Posterior vena cava (tissue), 2 donors: Measurements from ENCODE around the gene ZSWIM4. TPM values are rescaled to one million over a fixed set of nuclear protein-coding genes. Genes with fewer than 3 reads are reported as not detected.
"Not testable (repeated sequence)": the region's sequence is repeated elsewhere in the genome, so short reads cannot be mapped to it uniquely, and the experiment has no call there.

Experiments
- DNase-seq: peaks from one replicate; pipeline ENCODE4 v3.0.0-alpha.2; 2020; ENCODE audit warnings: low spot score
- intact Hi-C, 2 donors: fragments of 100-400 bp; cut with DNase I; formaldehyde crosslinking; loops; one replicate each; pipeline versions ENCODE4 v1.14.1 to v1.14.2; 2022 to 2023
- long read RNA-seq, 2 donors: library from polyadenylated mRNA; unstranded; transcript quantifications; one replicate each; pipeline ENCODE4 v2.0.0, GENCODE V29; 2020 to 2021
- total RNA-seq, 2 donors: library from RNA; stranded (reverse); fragmentation: NEBNext Ultra II Directional; extraction: Animal tissue kit (Norgen Biotek cat#: 25700); gene quantifications; one replicate each; pipeline ENCODE4 v1.2.1, GENCODE V29; 2021
- donor health status: DM: yes; HTN: yes; CAD: no.
- donor health status: DM: yes; HTN: yes; CAD: no.

Gene ZSWIM4
- total RNA-seq: 1 to 10 TPM; 2.5 to 7.8 TPM
- long read RNA-seq, donor 1, partial matches to known transcripts: 0 of 2 reads
- long read RNA-seq, donor 1, other reads (novel, unspliced or antisense): 2 of 2 reads
- long read RNA-seq, donor 2, partial matches to known transcripts: 3 of 6 reads
- long read RNA-seq, donor 2, other reads (novel, unspliced or antisense): 3 of 6 reads

DNA sequence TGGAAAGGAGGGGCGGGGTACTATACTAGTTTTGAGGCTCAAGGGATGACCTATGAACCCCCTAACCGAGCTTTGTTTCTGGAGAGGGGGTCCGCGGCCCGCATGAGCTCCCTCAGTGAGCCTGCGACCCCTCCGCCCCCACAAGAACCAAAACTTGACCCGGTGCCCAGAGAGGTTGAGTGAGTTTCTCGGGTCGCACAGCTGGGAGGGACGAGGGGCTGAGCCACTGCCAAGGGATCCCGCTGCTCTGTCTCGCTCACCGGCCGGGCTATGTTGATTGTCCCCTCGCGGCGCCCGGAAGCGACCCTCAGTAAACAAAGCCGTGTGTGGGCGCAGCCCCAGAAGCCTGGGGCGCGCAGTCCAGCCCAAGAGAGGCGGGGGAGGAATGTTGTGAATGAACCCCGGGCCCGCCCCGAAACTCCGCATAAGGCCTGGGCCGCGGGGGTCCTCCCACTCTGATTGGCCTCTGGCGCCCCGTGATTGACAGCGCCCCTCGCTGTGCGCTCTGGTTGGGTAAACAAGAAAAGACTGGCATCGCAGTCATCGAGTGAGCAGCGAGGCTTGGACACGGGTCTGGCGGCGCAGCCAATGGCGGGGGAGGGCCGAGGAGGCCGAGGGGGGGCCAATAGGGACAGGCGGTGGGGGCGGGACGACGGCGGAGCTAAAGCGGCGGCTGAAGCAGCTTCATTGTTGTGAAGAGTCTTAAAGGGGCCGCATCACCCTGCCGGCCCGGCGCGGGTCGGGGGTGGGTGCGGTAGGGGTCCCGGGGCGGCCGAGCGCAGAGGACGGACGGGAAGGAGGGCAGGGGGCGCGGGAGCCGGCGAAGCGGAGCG is at the start of gene ZSWIM4:
ZSWIM4 (plus strand) TSS at position 687 of the 833 bp plus-strand sequence. CDS start 206 bp downstream, outside the sequence.
- intact Hi-C loops: loop anchor here in 1 of 2 donors (5.0 kb wide), 1 partner anchor 37 kb away; no protein-coding TSS in a partner anchor

GRCh38 chr19:13747098-13747453 is 48.2 kb upstream of the ZSWIM4 start:
- intact Hi-C loops: no loop called here
- no peak for DNase-seq

More for the DNA sequence above, at the start of gene ZSWIM4:
- DNase-seq: peak; percentile 99

DNA sequence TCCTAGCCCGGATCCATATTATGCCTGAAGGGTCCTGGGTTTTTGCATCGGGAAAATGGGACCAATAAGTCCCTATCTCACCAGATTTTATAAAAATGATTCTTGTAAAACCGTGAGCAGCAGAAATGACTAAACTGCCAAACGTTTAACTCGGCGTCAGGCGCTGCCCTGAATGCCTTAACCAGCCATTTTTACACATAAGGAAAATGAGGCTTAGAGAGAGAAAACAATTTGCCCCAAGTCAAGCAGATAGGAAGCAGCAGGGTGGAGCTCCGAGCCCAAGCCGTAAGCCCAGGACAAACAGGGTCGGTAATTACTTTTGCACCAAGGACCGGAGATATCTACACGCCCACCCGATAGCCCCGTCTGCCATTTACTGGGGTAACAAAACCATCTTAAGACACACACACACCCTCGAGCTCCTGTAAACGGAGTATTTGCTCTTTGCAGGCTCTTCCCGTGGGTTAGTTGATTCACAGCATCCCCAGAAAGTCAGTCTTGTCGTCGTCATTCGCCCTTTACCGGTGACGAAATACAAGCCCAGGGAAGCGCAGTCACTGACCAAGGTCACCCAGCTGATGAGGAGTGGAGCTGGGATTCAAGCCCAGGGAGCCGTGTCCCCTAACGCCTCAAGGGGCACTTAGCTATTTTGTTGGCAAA is 46.9 kb upstream of the ZSWIM4 start:
- intact Hi-C loops: no loop called here
- DNase-seq: no peak

GRCh38 chr19:13751436-13751835 is 43.8 kb upstream of the ZSWIM4 start:
- intact Hi-C loops: no loop called here
- DNase-seq: no peak

GRCh38 chr19:13753622-13754021 is 41.6 kb upstream of the ZSWIM4 start:
- intact Hi-C loops: not testable (repeated sequence)

GRCh38 chr19:13756210-13756609 is 39.0 kb upstream of the ZSWIM4 start:
- DNase-seq: no peak
- intact Hi-C loops: no loop called here

More at GRCh38 chr19:13753622-13754021, 41.6 kb upstream of the ZSWIM4 start:
- not testable (repeated sequence) for DNase-seq

- no peak for DNase-seq
- intact Hi-C loops: no loop called here
These were observed 37.2 kb upstream of the ZSWIM4 start for GRCh38 chr19:13757805-13758772.

DNA sequence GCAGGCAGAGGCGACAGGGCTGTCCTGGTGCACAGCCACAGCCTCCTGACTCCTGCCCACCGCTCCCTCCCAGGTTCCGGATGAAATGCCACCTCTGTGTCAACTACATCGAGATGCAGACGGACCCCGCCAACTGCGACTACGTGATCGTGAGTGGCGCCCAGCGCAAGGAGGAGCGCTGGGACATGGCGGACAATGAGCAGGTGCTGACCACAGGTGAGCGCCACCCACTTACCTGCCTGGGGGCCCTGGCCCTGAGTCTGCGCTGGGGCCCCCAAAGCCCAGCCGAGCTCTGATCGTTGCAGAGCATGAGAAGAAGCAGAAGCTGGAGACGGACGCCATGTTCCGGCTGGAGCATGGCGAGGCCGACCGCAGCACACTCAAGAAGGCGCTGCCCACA is 36.4 kb upstream of the ZSWIM4 start:
- intact Hi-C loops: no loop called here
- DNase-seq: no peak

- intact Hi-C loops: no loop called here
These were observed 33.8 kb upstream of the ZSWIM4 start for GRCh38 chr19:13761423-13761822.

DNA sequence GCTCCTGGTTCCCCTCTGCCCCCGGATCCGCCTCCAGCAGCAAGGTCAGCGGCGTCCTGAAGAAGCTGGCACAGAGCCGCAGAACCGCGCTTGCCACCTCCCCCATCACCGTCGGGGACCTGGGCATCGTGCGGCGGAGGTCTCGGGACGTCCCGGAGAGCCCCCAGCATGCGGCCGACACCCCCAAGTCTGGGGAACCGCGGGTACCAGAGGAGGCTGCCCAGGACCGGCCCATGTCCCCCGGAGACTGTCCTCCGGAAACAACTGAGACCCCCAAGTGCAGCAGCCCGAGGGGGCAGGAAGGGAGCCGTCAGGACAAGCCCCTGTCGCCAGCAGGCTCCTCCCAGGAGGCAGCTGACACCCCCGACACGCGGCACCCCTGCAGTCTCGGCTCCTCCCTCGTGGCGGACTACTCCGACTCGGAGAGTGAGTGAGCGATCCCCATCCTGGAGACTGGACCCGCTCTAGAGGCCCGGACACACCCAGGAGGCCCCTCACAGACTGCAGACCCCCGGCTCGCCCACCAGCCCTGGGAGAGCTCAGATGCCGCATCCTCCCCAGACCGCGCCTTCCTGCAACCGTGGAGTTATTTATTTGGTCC is 32.5 kb upstream of the ZSWIM4 start:
- DNase-seq: no peak
- intact Hi-C loops: no loop called here

More at GRCh38 chr19:13761423-13761822, 33.8 kb upstream of the ZSWIM4 start:
- no peak for DNase-seq

- DNase-seq: no peak
- intact Hi-C loops: no loop called here
These were observed 32.0 kb upstream of the ZSWIM4 start for GRCh38 chr19:13763265-13763664.

DNA sequence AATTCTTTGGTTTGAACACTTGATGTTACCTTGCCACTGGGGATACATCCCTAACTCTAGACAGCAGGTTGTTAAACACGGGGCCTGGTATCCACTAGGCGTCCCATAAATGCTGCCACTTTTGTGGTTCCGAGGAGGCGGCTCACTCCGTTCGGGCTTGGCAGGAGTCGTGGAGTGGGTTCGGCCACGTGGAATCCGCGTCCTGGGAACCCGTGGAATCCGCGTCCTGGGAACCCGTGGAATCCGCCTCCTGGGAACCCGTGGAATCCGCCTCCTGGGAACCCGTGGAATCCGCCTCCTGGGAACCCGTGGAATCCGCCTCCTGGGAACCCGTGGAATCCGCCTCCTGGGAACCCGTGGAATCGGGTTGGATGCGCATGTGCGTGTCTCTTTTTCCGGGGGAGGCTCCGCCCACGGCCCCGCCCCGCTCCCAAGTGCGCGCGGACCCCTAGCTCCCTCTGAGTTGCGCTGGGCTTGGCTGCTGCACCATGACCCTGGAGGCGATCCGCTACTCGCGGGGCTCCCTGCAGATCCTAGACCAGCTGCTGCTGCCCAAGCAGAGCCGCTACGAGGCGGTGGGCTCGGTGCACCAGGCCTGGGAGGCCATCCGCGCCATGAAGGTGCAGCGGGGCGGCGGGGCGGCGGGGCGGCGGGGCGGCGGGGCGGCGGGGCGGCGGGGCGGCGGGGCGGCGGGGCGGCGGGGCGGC is 31.0 kb upstream of the ZSWIM4 start, which contains the start of gene MRI1:
MRI1 (plus strand) TSS at position 422 of the 707 bp plus-strand sequence; CDS start at position 489, 67 bp downstream.
- intact Hi-C loops: no loop called here
- peak; percentile 93 for DNase-seq

DNA sequence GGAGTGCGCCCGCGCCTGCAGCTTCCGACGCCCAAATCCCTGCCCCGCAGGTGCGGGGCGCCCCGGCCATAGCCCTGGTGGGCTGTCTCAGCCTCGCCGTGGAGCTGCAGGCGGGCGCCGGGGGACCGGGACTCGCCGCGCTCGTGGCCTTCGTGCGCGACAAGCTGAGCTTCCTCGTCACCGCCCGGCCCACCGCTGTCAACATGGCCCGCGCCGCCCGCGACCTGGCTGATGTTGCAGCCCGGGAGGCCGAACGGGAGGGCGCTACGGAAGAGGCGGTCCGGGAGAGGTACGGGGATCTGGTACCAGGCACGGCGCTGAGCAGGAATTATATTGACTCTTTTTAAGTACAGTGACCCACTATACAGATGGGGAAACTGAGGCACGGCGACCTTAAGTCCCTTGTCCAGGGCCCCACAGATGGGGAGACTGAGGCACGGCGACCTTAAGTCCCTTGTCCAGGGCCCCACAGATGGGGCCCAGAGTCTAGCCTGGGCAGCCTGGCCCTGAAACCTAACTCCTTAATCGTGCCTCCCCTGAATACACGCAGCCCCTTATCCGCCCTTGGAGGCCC is 30.3 kb upstream of the ZSWIM4 start:
- intact Hi-C loops: no loop called here
- no peak for DNase-seq

GRCh38 chr19:13765395-13766094 is 29.7 kb upstream of the ZSWIM4 start:
- intact Hi-C loops: no loop called here
- no peak for DNase-seq

GRCh38 chr19:13766095-13766481 is 29.2 kb upstream of the ZSWIM4 start:
- intact Hi-C loops: no loop called here
- no peak for DNase-seq

- DNase-seq: no peak
- intact Hi-C loops: no loop called here
These were observed 26.7 kb upstream of the ZSWIM4 start for GRCh38 chr19:13768510-13768909.
